HEK293 (cell line): ENCODE results near the gene ELOVL3.
A peak's percentile ranks its signal among the peaks of the same experiment; 100 is the strongest.

Experiments
- CTCF ChIA-PET: fragments of 350-600 bp; formaldehyde crosslinking; extraction: SDS; loops from one replicate; lab custom pipeline; 2021; ENCODE audit warnings: antibody characterized with exemption; lab: Yijun Ruan, JAX
- POLR2A ChIA-PET: fragments of 300-600 bp; formaldehyde crosslinking; extraction: SDS; loops from one replicate; lab custom pipeline; 2020; ENCODE audit warnings: antibody characterized with exemption, inconsistent platforms; lab: Yijun Ruan, JAX
- H3K27ac ChIP-seq: fragments of 200-500 bp; sonication (Bioruptor generic); 2 replicates; pipeline ENCODE4 v1.5.1; 2014; ENCODE audit warnings: low read depth, low read length, control low read depth, inconsistent platforms; ENCODE audit errors: extremely low read depth
- H3K36me3 ChIP-seq, 2 experiments: fragments of 200-500 bp in 1 of 2; sonication (Bioruptor generic) in 1 of 2; 1 replicate in 1 of 2; 2 replicates in 1 of 2; pipeline ENCODE4 v1.5.1; 2014 to 2017; ENCODE audit warnings: inconsistent platforms in 2 of 2, low read length in 2 of 2; ENCODE audit not compliant: control insufficient read depth in 2 of 2, insufficient read depth in 1 of 2
- H3K4me1 ChIP-seq: fragments of 200-500 bp; sonication (Bioruptor generic); 2 replicates; pipeline ENCODE4 v1.5.1; 2014; ENCODE audit warnings: mild to moderate bottlenecking, low read length, inconsistent platforms; ENCODE audit not compliant: control insufficient read depth, insufficient read depth
- H3K4me3 ChIP-seq: 2 replicates; pipeline ENCODE4 v1.5.1; 2011; ENCODE audit warnings: low read depth, mild to moderate bottlenecking, control low read depth, low read length, moderate library complexity
- H3K9me3 ChIP-seq: fragments of 200-500 bp; sonication (Bioruptor generic); 2 replicates; pipeline ENCODE4 v1.5.1; 2014; ENCODE audit warnings: low read depth, low read length, inconsistent platforms; ENCODE audit not compliant: control insufficient read depth, insufficient read depth
- CTCF ChIP-seq: fragments of 450-650 bp; formaldehyde crosslinking; IDR thresholded peaks from 2 replicates; pipeline ENCODE4 v1.5.1; 2016; ENCODE audit warnings: missing biosample characterization, missing genetic modification characterization
- GLIS1 ChIP-seq: fragments of 450-650 bp; formaldehyde crosslinking; IDR thresholded peaks from 2 replicates; pipeline ENCODE4 v1.5.1; 2016; ENCODE audit warnings: missing biosample characterization, missing genetic modification characterization
- OSR2 ChIP-seq: fragments of 450-650 bp; formaldehyde crosslinking; IDR thresholded peaks from 2 replicates; pipeline ENCODE4 v1.5.1; 2016; ENCODE audit warnings: missing biosample characterization, missing genetic modification characterization
- TRIM28 ChIP-seq: IDR thresholded peaks from 2 replicates; pipeline ENCODE4 v1.6.1; 2011; ENCODE audit warnings: low read length, control low read depth, borderline replicate concordance
- ZEB2 ChIP-seq: fragments of 450-650 bp; formaldehyde crosslinking; IDR thresholded peaks from 2 replicates; pipeline ENCODE4 v1.5.1; 2016; ENCODE audit warnings: missing biosample characterization, missing genetic modification characterization
- ZFHX2 ChIP-seq: fragments of 450-650 bp; formaldehyde crosslinking; conservative IDR thresholded peaks from 2 replicates; pipeline ENCODE4 v1.5.1; 2016; ENCODE audit warnings: missing biosample characterization, missing genetic modification characterization
- ZFP3 ChIP-seq: fragments of 450-650 bp; formaldehyde crosslinking; IDR thresholded peaks from 2 replicates; pipeline ENCODE4 v1.5.1; 2016; ENCODE audit warnings: low read depth, missing biosample characterization, missing genetic modification characterization
- ZNF184 ChIP-seq: fragments of 450-650 bp; IDR thresholded peaks from 2 replicates; pipeline ENCODE4 v1.5.1; 2018; ENCODE audit warnings: missing biosample characterization, mild to moderate bottlenecking, missing genetic modification characterization
- ZNF2 ChIP-seq: fragments of 450-650 bp; formaldehyde crosslinking; IDR thresholded peaks from 2 replicates; pipeline ENCODE4 v1.5.1; 2016; ENCODE audit warnings: missing biosample characterization, missing genetic modification characterization
- ZNF214 ChIP-seq: fragments of 450-650 bp; formaldehyde crosslinking; IDR thresholded peaks from 2 replicates; pipeline ENCODE4 v1.5.1; 2017; ENCODE audit warnings: missing biosample characterization, mild to moderate bottlenecking, missing genetic modification characterization, borderline replicate concordance
- ZNF292 ChIP-seq: fragments of 450-650 bp; formaldehyde crosslinking; IDR thresholded peaks from 2 replicates; pipeline ENCODE4 v1.5.1; 2016; ENCODE audit warnings: low read depth, missing biosample characterization, missing genetic modification characterization, borderline replicate concordance
- ZNF423 ChIP-seq: fragments of 450-650 bp; formaldehyde crosslinking; IDR thresholded peaks from 2 replicates; pipeline ENCODE4 v1.5.1; 2016; ENCODE audit warnings: missing biosample characterization, missing genetic modification characterization
- ZNF449 ChIP-seq: fragments of 450-650 bp; formaldehyde crosslinking; IDR thresholded peaks from 2 replicates; pipeline ENCODE4 v1.5.1; 2017; ENCODE audit warnings: missing biosample characterization, mild to moderate bottlenecking, missing genetic modification characterization, moderate library complexity
- ZNF488 ChIP-seq: fragments of 450-650 bp; formaldehyde crosslinking; IDR thresholded peaks from 2 replicates; pipeline ENCODE4 v1.5.1; 2016; ENCODE audit warnings: missing biosample characterization, missing genetic modification characterization
- ZNF518A ChIP-seq: fragments of 450-650 bp; formaldehyde crosslinking; conservative IDR thresholded peaks from 2 replicates; pipeline ENCODE4 v1.5.1; 2016; ENCODE audit warnings: low read depth, missing biosample characterization, missing genetic modification characterization
- ZNF555 ChIP-seq: fragments of 450-650 bp; formaldehyde crosslinking; conservative IDR thresholded peaks from 2 replicates; pipeline ENCODE4 v1.5.1; 2017; ENCODE audit warnings: missing biosample characterization, mild to moderate bottlenecking, missing genetic modification characterization, inconsistent platforms
- ZNF621 ChIP-seq: fragments of 450-650 bp; formaldehyde crosslinking; IDR thresholded peaks from 2 replicates; pipeline ENCODE4 v1.5.1; 2017; ENCODE audit warnings: missing biosample characterization, missing genetic modification characterization
- ZNF629 ChIP-seq: fragments of 450-650 bp; formaldehyde crosslinking; IDR thresholded peaks from 2 replicates; pipeline ENCODE4 v1.5.1; 2017; ENCODE audit warnings: missing biosample characterization, missing genetic modification characterization
- ZNF639 ChIP-seq: fragments of 450-650 bp; formaldehyde crosslinking; IDR thresholded peaks from 2 replicates; pipeline ENCODE4 v1.5.1; 2016; ENCODE audit warnings: missing biosample characterization, missing genetic modification characterization
- ZNF654 ChIP-seq: fragments of 450-650 bp; formaldehyde crosslinking; IDR thresholded peaks from 2 replicates; pipeline ENCODE4 v1.5.1; 2016; ENCODE audit warnings: low read depth, missing biosample characterization, missing genetic modification characterization
- ZNF658 ChIP-seq: fragments of 450-650 bp; formaldehyde crosslinking; IDR thresholded peaks from 2 replicates; pipeline ENCODE4; 2016; ENCODE audit warnings: missing biosample characterization, missing genetic modification characterization
- ZNF692 ChIP-seq: fragments of 450-650 bp; formaldehyde crosslinking; IDR thresholded peaks from 2 replicates; pipeline ENCODE4 v1.5.1; 2016; ENCODE audit warnings: missing biosample characterization, missing genetic modification characterization
- ZNF777 ChIP-seq: fragments of 450-650 bp; formaldehyde crosslinking; IDR thresholded peaks from 2 replicates; pipeline ENCODE4 v1.5.1; 2017; ENCODE audit warnings: missing biosample characterization, missing genetic modification characterization, borderline replicate concordance
- ZNF843 ChIP-seq: fragments of 450-650 bp; formaldehyde crosslinking; IDR thresholded peaks from 2 replicates; pipeline ENCODE4 v1.5.1; 2016; ENCODE audit warnings: missing biosample characterization, missing genetic modification characterization

Gene ELOVL3

GRCh38 chr10:102227050-102227449, 951 bp downstream of the ELOVL3 start (continued):
- TF ChIP-seq ZNF777 (tag by site-specific recombination) (no peak), ZNF292 (tag by site-specific recombination) (no peak), ZNF555 (no peak)
- TF ChIP-seq, all 188 proteins: peak for 0

GRCh38 chr10:102229810-102230263, 3.7 kb downstream of the ELOVL3 start:
- no peaks in the 10 kb centered on the region for H3K9me3 ChIP-seq
- peak overlapping the region; percentile 53 for H3K4me3 ChIP-seq
- ChIA-PET POLR2A (interaction anchor here (0.6 to 3.0 kb wide), 21 partner anchors 11 to 415 kb away, joined by 3 to 11 read pairs (median 4); partner anchors contain the start of genes CUEDC2, FBXL15, GBF1 and PITX3), CTCF (interaction anchor here (0.5 to 17.5 kb wide), 57 partner anchors 8 to 503 kb away, joined by 3 to 531 read pairs (median 4); partner anchors contain the start of genes ARL3, FBXL15, GBF1 and NOLC1)
- peak overlapping the region; percentile 77 for H3K27ac ChIP-seq
- no peaks in the 10 kb centered on the region for H3K36me3 ChIP-seq
- H3K4me1 ChIP-seq, result peaks cover 7% of the 10 kb centered on the region
- no peak for TF ChIP-seq ZNF621
- peak; percentile 43; the same call in 1 of the 2 replicates for TF ChIP-seq ZNF692 (tag by site-specific recombination)
- TF ChIP-seq ZNF488 (tag by site-specific recombination), result no peak
- TF ChIP-seq ZNF658 (tag by site-specific recombination), result no peak
- TF ChIP-seq ZEB2 (tag by site-specific recombination), result peak; percentile 98
- TF ChIP-seq ZNF639, result peak; percentile 54
- TF ChIP-seq ZNF518A (tag by site-specific recombination), result 0 out of 2 replicates have a peak, but pooled peaks have one; percentile 17
- peak; percentile 59; the same call in 1 of the 2 replicates for TF ChIP-seq TRIM28
- TF ChIP-seq ZNF449 (tag by site-specific recombination), result peak; percentile 34; the same call in 1 of the 2 replicates
- TF ChIP-seq ZNF2 (tag by site-specific recombination), result peak; percentile 88
- TF ChIP-seq ZFP3, result no peak
- TF ChIP-seq ZNF843 (tag by site-specific recombination), result no peak
- TF ChIP-seq ZNF654 (tag by site-specific recombination), result peak; percentile 98
- no peak for TF ChIP-seq ZNF423 (tag by site-specific recombination)
- TF ChIP-seq CTCF, result peak; percentile 97
- peak; percentile 41; the same call in 1 of the 2 replicates for TF ChIP-seq OSR2
- TF ChIP-seq ZNF292 (tag by site-specific recombination), result no peak
- TF ChIP-seq GLIS1 (tag by site-specific recombination), result no peak
- TF ChIP-seq ZNF184, result 0 out of 2 replicates have a peak, but pooled peaks have one; percentile 39
- TF ChIP-seq ZNF214 (tag by site-specific recombination), result no peak
- peak; percentile 93 for TF ChIP-seq ZFHX2 (tag by site-specific recombination)
- peak; percentile 77; the same call in 1 of the 2 replicates for TF ChIP-seq ZNF629 (tag by site-specific recombination)
